Fibroblast of lung (primary cell): ENCODE measurements around the gene MAPKAP1. TPM values are rescaled to one million over a fixed set of nuclear protein-coding genes. Genes with fewer than 3 reads are reported as not detected.

Source experiments
- DNase-seq, 2 donors: peaks; one replicate each; pipeline versions ENCODE4 v3.0.0 to v3.0.0-alpha.2; 2010; ENCODE audit warnings: low read depth in 2 of 2
- H2AFZ ChIP-seq: 2 replicates; pipeline ENCODE4 v1.5.1; 2012; ENCODE audit warnings: low read length, control low read depth, inconsistent platforms
- H3K27ac ChIP-seq: 2 replicates; pipeline ENCODE4 v1.5.1; 2011; ENCODE audit warnings: low read length, control low read depth; ENCODE audit not compliant: insufficient read depth
- H3K27me3 ChIP-seq: 2 replicates; pipeline ENCODE4 v1.5.1; 2011; ENCODE audit warnings: mild to moderate bottlenecking, low read length; ENCODE audit not compliant: control insufficient read depth, insufficient read depth
- H3K36me3 ChIP-seq: 2 replicates; pipeline ENCODE4 v1.5.1; 2011; ENCODE audit warnings: low read length; ENCODE audit not compliant: control insufficient read depth, insufficient read depth
- H3K4me1 ChIP-seq: 2 replicates; pipeline ENCODE4 v1.5.1; 2011; ENCODE audit warnings: low read length; ENCODE audit not compliant: control insufficient read depth, insufficient read depth; ENCODE audit errors: extremely low read depth
- H3K4me2 ChIP-seq: 2 replicates; pipeline ENCODE4 v1.5.1; 2011; ENCODE audit warnings: low read length, control low read depth; ENCODE audit not compliant: insufficient read depth; ENCODE audit errors: extremely low read depth
- H3K4me3 ChIP-seq, 4 experiments: fragments of 200-600 bp in 1 of 4; sonication (generic) in 1 of 4; replicated peaks in 1 of 4; 2 replicates each; pipeline ENCODE4 v1.5.1; 2011 to 2016; ENCODE audit warnings: low read length in 4 of 4, low read depth in 3 of 4, mild to moderate bottlenecking in 3 of 4, control low read depth in 2 of 4, inconsistent platforms in 1 of 4, mixed read lengths in 1 of 4; ENCODE audit not compliant: insufficient read depth in 1 of 4; ENCODE audit errors: control extremely low read depth in 1 of 4
- H3K79me2 ChIP-seq: 2 replicates; pipeline ENCODE4 v1.5.1; 2012; ENCODE audit warnings: mild to moderate bottlenecking, low read length, inconsistent platforms; ENCODE audit not compliant: control insufficient read depth, insufficient read depth
- H3K9ac ChIP-seq: 2 replicates; pipeline ENCODE4 v1.5.1; 2011; ENCODE audit warnings: mild to moderate bottlenecking, low read length, control low read depth; ENCODE audit not compliant: insufficient read depth
- H3K9me3 ChIP-seq: 2 replicates; pipeline ENCODE4 v1.5.1; 2012; ENCODE audit warnings: low read depth, low read length; ENCODE audit not compliant: control insufficient read depth, insufficient read depth
- H4K20me1 ChIP-seq: 2 replicates; pipeline ENCODE4 v1.5.1; 2011; ENCODE audit warnings: low read length; ENCODE audit not compliant: control insufficient read depth, insufficient read depth; ENCODE audit errors: extremely low read depth
- EZH2 ChIP-seq: IDR thresholded peaks from 2 replicates; pipeline ENCODE4 v1.5.1; 2012; ENCODE audit warnings: low read length, control low read depth, mild to moderate bottlenecking; ENCODE audit errors: missing control alignments
- polyA plus RNA-seq, 2 donors: library from polyadenylated mRNA; depleted of rRNA in 1 of 2; stranded (reverse) in 1 of 2; unstranded in 1 of 2; fragments of >200 nt; gene quantifications; 2 replicates each; pipeline ENCODE4 v1.2.1, GENCODE V29; 2011 to 2012; ENCODE audit warnings: missing spikeins in 1 of 2
- total RNA-seq: library from RNA; depleted of rRNA; stranded (reverse); fragments of >200 nt; gene quantifications from 2 replicates; pipeline ENCODE4 v1.2.1, GENCODE V29; 2014
- TF ChIP-seq, protein P1 (sequence below), 2 donors: IDR thresholded peaks in 1 of 2; conservative IDR thresholded peaks in 1 of 2; 1 replicate in 1 of 2; 2 replicates in 1 of 2; pipeline ENCODE4 v1.5.1; 2011 to 2012; ENCODE audit warnings: low read length in 2 of 2, control low read depth in 1 of 2, inconsistent platforms in 1 of 2, low read depth in 1 of 2, mild to moderate bottlenecking in 1 of 2

Gene MAPKAP1
- total and polyA plus RNA-seq, 2 donors (not counting 1 experiment from before 2014, with no cell fraction given), result 63.7 to 127 TPM

DNA sequence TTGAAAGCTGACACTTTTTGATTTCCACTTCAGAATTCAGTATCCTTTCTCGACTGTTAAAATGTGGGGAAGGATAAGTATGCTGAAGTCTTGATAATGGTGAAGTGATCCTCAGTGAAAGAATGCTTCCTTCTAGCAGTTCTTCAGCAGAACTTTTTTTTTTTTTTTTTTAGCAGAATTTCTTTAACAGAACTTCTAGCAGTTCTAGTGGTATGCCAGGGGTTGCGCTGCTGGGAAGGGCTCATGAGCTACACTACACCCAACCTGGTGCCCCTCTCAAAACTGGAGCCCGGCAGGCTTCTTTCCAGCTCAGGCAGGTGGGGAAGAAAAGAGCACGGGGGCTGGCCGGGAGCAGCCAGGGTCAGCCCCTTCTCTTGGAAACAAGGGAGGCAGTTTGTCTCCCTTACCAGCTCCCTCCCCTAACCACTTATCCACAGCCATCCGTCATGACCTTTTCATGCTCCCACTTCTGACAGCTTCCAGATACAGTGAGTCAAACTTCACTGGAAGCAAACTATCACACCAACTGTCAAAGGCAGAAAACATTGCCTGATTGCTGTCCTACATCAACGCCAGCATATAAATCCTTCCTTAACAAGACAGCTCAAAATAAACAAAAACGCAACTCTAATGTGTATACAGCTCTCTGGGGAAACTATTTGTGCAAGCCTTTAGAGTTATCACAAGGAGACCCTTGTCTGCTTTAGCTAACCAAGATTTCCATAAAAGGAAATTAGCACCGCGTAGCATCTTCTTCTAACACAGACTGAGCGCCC is 233.9 kb downstream of the MAPKAP1 start:
- Histone ChIP-seq H3K79me2 (no peaks in the 10 kb centered on the region), H4K20me1 (no peaks in the 10 kb centered on the region), H3K27ac (peak overlapping the region; percentile 6), H3K9ac (no peak overlapping the region), H3K4me1 (peaks cover 16% of the 10 kb centered on the region), H3K36me3 (peaks cover 4% of the 10 kb centered on the region), H3K4me2 (peak overlapping the region; percentile 77), H2AFZ (no peak overlapping the region), H3K4me3 (peak overlapping the region in 1 of 4 experiments; percentile 8), H3K27me3 (no peaks in the 10 kb centered on the region), H3K9me3 (no peaks in the 10 kb centered on the region)
- peak; percentile 90 to 97 for DNase-seq
- no peak for TF ChIP-seq EZH2
- TF ChIP-seq, protein P1, sequence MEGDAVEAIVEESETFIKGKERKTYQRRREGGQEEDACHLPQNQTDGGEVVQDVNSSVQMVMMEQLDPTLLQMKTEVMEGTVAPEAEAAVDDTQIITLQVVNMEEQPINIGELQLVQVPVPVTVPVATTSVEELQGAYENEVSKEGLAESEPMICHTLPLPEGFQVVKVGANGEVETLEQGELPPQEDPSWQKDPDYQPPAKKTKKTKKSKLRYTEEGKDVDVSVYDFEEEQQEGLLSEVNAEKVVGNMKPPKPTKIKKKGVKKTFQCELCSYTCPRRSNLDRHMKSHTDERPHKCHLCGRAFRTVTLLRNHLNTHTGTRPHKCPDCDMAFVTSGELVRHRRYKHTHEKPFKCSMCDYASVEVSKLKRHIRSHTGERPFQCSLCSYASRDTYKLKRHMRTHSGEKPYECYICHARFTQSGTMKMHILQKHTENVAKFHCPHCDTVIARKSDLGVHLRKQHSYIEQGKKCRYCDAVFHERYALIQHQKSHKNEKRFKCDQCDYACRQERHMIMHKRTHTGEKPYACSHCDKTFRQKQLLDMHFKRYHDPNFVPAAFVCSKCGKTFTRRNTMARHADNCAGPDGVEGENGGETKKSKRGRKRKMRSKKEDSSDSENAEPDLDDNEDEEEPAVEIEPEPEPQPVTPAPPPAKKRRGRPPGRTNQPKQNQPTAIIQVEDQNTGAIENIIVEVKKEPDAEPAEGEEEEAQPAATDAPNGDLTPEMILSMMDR (conservative IDR thresholded peaks at IDR 0.05 in 1 of 2, IDR thresholded peaks at IDR 0.05 in 1 of 2; ENCODE audit: low read depth in 1 of 2, low read length in 2 of 2), result peak; percentile 35 to 42

DNA sequence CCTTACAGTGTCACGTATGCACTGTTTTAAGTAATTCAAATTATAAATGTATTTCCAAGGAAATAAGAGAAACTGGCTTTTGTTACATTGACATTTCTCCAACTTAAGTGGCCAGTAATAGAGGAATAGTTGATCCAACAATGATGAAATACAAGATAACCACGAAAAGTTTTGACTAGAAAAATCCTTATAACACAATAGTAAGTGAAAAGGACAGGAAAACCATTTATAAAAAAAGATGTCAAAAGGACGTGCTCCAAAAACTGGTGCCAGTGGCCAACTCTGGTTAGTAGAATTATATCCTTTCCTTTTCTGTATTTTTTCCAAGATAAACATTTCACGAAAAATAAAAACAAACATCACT is 234.5 kb downstream of the MAPKAP1 start:
- TF ChIP-seq, protein P1 (conservative IDR thresholded peaks at IDR 0.05 in 1 of 2, IDR thresholded peaks at IDR 0.05 in 1 of 2; ENCODE audit: low read depth in 1 of 2, low read length in 2 of 2), result no peak
- TF ChIP-seq EZH2, result no peak
- H3K27ac ChIP-seq, result peak overlapping the region; percentile 6
- H3K4me3 ChIP-seq, result no peak overlapping the region
- peak overlapping the region; percentile 77 for H3K4me2 ChIP-seq
- H2AFZ ChIP-seq, result no peak overlapping the region
- no peaks in the 10 kb centered on the region for H3K79me2 ChIP-seq
- peaks cover 16% of the 10 kb centered on the region for H3K4me1 ChIP-seq
- no peak overlapping the region for H3K9ac ChIP-seq
- DNase-seq, result peak in 1 of 2 donors; percentile 80
- H3K36me3 ChIP-seq, result peaks cover 1% of the 10 kb centered on the region
- H3K9me3 ChIP-seq, result no peaks in the 10 kb centered on the region
- no peaks in the 10 kb centered on the region for H4K20me1 ChIP-seq
- no peaks in the 10 kb centered on the region for H3K27me3 ChIP-seq

DNA sequence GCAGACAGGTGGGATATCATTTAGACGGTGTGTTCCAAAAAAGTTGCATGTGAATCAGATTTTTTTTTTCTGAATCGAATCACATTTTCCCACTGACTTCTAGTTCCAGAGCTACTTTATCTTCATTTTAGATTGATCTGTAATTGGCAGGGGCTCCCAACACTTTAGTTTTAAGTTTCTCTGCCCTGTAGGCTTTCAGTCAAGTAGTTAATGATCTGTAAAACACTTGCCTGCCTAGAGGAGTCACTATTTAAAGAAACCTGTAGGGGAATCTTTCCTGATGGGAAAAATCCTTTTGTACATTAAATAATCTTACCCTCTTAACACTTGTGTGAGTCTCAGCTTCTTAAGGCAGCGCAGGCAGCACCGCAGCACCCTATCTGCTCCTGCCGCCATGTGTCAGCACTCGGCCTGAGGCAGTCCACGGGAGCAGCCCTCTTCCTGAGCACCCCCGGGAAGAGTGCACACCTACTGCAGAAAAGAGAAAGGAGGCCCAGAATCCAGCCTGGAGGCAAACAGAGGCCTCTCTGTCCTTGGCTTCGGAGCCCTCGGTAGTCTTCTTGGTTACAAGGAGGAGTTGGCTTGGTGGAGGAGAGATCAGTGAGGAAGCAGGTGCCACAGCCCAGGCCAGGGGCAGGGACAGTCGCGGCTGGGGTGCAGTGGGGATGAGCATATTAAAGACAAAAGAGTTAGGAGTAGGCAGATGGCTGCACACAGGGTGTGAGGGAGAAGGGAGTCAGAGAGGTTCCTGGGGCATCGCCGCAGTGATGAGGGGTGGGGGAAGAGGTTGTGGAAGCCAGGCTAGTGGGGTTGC is 236.0 kb downstream of the MAPKAP1 start:
- no peak for DNase-seq
- no peaks in the 10 kb centered on the region for H3K79me2 ChIP-seq
- no peak overlapping the region for H3K9ac ChIP-seq
- peaks cover under 1% of the 10 kb centered on the region for H3K36me3 ChIP-seq
- no peaks in the 10 kb centered on the region for H3K27me3 ChIP-seq
- no peak overlapping the region for H3K27ac ChIP-seq
- H2AFZ ChIP-seq, result no peak overlapping the region
- H3K4me1 ChIP-seq, result peaks cover 16% of the 10 kb centered on the region
- H3K4me2 ChIP-seq, result no peak overlapping the region
- H3K9me3 ChIP-seq, result no peaks in the 10 kb centered on the region
- no peaks in the 10 kb centered on the region for H4K20me1 ChIP-seq
- no peak for TF ChIP-seq EZH2
- TF ChIP-seq, protein P1 (conservative IDR thresholded peaks at IDR 0.05 in 1 of 2, IDR thresholded peaks at IDR 0.05 in 1 of 2; ENCODE audit: low read depth in 1 of 2, low read length in 2 of 2), result no peak
- H3K4me3 ChIP-seq, result no peak overlapping the region
